HG03571 (cell line): ENCODE data around the gene DCDC1.
A peak's percentile ranks its signal among the peaks of the same experiment; 100 is the strongest.

Source experiments
- ATAC-seq: cut with Tn5 transposase; IDR thresholded peaks from one replicate; pipeline ENCODE4 v1.9.1; 2021; ENCODE audit not compliant: unreplicated experiment

The DCDC1 gene

DNA sequence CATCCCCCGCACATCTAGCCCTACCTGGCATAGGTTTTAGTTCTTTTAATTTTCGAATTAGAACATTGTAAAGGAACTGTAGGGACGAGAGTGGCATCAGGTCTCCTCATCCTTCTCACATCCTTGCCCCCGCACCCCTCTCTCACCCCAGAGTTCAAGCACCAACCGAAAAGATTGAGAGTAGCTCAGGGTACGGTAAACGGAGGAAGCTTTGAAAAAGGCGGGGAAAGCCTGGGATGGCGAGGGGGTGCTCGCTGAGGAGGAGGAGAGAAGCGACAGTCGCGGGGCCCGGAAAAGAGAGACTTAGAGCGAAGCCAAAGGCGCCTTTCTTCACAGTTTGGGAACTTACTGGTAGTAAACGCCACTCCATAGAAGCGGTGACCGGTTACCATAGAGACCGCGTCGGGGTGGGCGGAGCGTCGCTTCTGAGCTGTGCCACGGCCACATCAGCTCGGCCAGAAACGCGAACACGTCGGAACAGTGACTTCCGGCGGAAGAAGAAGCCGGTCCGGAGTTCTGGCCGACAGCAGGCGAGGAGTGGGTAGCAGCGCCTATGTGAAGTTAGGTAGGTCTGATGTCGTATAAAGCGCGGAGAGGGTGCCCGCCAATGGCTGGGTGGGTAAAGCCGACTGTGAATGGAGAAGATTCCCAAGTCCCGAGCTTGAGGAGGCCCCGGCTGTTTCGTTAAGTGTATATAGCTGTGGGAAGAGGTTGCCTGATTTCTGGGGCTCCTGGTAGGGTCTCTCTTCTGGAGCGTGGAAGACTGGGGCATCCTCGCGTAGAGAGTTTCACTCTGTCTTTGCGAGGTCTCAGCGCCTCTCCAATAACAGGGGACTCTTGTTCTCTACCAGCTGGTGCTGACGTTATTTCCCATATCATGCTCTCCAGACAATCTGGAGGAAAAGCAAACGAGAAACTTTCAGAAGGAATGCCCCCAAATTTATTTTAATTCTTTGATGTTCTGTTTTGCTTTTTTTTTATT lies at the start of gene DCDC1, which contains the start of gene DNAJC24:
Gene DCDC1 (minus strand): TSS at position 392 of the 982 bp plus-strand sequence. CDS start 41,459 bp downstream, outside the sequence.
Gene DNAJC24 (plus strand): TSS at position 513 of the 982 bp plus-strand sequence. CDS start 889 bp downstream, outside the sequence.
- peak; percentile 99 for ATAC-seq

- no peak for ATAC-seq
These were observed 49.6 kb upstream of the DCDC1 start for GRCh38 chr11:31419138-31419537.

DNA sequence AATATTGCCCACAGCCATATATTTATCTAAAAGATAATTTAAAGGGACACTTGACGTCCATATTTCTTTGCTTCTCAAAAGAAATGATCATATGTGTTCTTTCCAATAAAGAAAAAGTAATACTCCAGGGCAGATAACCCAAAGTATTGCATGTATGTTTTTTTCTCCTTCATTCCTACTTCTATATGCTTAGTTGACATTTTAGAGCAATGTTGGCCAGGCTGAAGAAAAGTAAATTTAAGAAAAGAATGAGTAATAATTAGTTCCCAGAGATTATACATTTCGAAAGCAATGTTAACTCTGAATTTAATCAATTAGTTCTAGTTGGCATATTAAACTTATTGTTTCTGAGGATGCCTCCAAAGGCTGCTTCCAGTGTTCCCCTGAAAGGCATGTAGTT lies 48.3 kb upstream of the DCDC1 start:
- ATAC-seq = no peak

DNA sequence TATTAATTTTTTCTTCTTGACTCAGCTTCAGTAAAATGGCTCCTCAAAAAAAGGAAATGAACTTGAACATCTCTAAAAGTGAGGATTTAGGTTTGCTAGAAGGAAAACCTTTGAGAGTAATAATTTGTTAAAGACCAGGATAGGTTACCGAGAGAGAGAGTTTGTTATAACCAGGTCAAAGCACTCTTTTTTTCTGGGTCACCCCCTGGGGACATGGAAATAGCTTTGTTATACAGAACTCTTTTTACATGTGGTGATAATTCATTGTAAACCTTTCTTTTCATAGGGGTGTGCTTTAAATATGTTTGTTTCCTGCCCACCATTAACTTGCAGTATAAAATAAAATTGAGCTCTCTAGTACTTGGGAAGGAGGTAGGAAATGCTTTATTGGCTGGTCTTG lies 47.8 kb upstream of the DCDC1 start:
- no peak for ATAC-seq

GRCh38 chr11:31415435-31415834 lies 45.9 kb upstream of the DCDC1 start:
- ATAC-seq = no peak

GRCh38 chr11:31414338-31414737 lies 44.8 kb upstream of the DCDC1 start:
- ATAC-seq = no peak

GRCh38 chr11:31412946-31413345 lies 43.4 kb upstream of the DCDC1 start:
- no peak for ATAC-seq

DNA sequence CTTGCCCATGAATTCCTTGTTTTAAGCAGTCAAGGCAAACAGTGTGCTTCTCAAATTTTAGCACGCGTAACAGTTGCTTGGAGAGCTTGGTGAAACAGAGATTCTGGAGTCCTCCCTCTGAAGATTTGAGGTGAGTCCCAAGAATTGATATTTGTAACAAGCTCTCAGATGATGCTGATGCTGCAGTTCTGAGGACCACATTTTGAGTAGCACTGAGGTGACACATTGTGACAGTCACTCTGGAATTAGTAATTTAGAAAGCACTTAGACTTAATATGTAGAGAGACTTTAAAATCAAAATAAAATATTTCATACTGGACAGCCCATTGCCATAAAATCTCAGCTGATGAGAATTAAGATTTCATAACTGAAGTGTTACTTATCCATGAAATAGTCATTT lies 38.7 kb upstream of the DCDC1 start:
- ATAC-seq = no peak

- ATAC-seq = no peak
These were observed 35.1 kb upstream of the DCDC1 start for GRCh38 chr11:31404614-31405013.

GRCh38 chr11:31397239-31397834 lies 27.8 kb upstream of the DCDC1 start:
- no peak for ATAC-seq

GRCh38 chr11:31387379-31387778 lies 17.8 kb upstream of the DCDC1 start:
- no peak for ATAC-seq

GRCh38 chr11:31383116-31383515 lies 13.6 kb upstream of the DCDC1 start:
- no peak for ATAC-seq

DNA sequence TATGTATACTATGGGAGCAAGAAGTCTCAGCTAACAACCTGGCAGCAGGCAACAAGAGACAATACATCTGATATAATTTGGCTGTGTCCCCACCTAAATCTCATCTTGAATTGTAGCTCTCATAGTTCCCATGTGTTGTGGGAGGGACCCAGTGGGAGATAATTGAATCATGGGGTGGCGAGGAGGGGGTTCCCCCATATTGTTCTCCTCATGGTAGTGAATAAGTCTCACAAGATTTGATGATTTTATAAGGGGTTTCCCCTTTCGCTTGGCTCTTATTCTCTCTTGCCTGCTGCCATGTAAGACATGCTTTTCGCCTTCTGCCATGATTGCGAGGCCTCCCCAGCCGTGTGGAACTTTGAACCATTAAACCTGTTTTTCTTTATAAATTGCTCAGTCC lies 6.3 kb upstream of the DCDC1 start:
- ATAC-seq = no peak

GRCh38 chr11:31366795-31367194 lies 2.7 kb downstream of the DCDC1 start:
- no peak for ATAC-seq

- ATAC-seq = no peak
These were observed 7.8 kb downstream of the DCDC1 start for GRCh38 chr11:31361743-31362142.

GRCh38 chr11:31355817-31356216 lies 13.7 kb downstream of the DCDC1 start:
- ATAC-seq = no peak

DNA sequence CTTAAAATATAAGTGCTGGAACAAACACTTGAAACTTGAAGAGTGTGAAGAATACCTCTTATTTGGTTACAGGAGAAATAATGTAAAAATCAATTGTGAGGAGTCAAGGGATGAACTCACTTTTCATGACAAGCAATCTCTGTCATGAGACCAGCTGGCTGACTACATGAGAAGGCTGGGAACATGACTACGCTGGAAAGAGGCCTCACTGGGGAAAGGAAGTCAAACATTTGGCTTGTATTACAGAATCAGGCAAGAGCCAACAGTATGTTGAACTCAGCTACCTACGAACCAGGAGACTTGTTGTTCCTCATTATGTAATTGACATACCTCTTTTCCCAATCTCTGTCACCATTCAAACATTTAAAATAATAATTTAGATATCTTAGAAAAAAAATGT lies 14.4 kb downstream of the DCDC1 start:
- no peak for ATAC-seq

DNA sequence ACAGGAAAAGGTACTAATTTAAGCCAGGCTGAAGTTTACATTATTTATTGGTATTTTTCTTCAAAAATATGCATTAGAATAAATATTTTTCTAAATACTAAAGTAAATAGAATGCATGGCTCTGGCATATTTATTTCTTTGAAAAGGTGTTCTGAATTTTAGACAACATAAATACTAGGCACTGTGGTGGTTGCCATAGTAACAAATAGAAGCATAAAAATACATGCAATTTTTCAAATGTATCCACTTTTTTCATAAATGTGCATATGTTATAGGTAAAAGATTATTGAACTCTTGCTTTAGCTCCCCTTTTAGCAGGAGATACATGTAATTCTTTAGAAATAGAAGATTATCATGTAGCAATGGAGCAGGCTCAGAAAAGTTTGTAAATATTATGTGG lies 18.4 kb downstream of the DCDC1 start:
- no peak for ATAC-seq

DNA sequence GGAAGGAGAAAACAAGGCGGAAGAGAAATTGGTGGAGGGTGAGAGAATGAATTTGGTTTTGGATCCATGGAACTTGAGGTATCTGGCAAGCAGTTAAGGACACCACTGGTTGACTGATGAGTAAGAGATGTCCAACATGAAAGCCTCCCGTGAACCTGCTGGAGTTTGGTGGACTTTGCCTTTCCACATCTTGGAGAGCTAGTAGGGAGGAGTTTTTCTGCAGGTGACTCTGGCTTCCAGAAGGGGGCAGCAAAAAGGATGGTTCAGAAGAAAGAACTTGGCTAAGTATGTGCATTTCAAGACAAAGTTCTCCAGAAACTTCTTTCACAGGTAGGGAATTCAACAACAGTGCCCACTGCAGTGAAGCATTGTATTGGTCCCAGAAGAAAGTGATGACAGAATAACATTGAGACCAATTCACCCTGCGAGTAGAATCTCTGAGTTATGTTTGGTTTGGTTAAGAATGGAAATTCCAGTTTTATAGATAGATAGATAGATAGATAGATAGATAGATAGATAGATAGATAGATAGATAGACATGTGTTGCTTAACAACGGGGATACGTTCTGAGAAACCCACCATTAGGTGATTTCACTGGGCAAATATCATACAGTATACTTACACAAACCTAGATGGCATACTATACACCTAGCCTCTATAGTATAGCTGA lies 28.5 kb downstream of the DCDC1 start:
- ATAC-seq = no peak

GRCh38 chr11:31337806-31338205 lies 31.7 kb downstream of the DCDC1 start:
- ATAC-seq = no peak

GRCh38 chr11:31328697-31329096 lies 40.8 kb downstream of the DCDC1 start:
- no peak for ATAC-seq

GRCh38 chr11:31327417-31327816 lies 42.1 kb downstream of the DCDC1 start:
- no peak for ATAC-seq
